Hippocampal formation (tissue), 2 donors: ENCODE measurements around the gene AGBL1.
"Not testable (repeated sequence)": the region's sequence is repeated elsewhere in the genome, so short reads cannot be mapped to it uniquely, and the experiment has no call there.

Experiments used
- DNase-seq, 2 donors: peaks; one replicate each; lab custom pipeline; 2025; lab: John Stamatoyannopoulos, UW

The AGBL1 gene

GRCh38 chr15:86871964-86872363 is 792.3 kb downstream of the AGBL1 start:
- no peak for DNase-seq

GRCh38 chr15:86872782-86873181 is 793.1 kb downstream of the AGBL1 start:
- DNase-seq: no peak

- DNase-seq: no peak
Measured at GRCh38 chr15:86875067-86875466, 795.4 kb downstream of the AGBL1 start.

- no peak for DNase-seq
Measured at GRCh38 chr15:86876387-86876944, 796.8 kb downstream of the AGBL1 start.

GRCh38 chr15:86877171-86877631 is 797.5 kb downstream of the AGBL1 start:
- no peak for DNase-seq

GRCh38 chr15:86878844-86879243 is 799.2 kb downstream of the AGBL1 start:
- not testable (repeated sequence) for DNase-seq

GRCh38 chr15:86879250-86880229 is 799.9 kb downstream of the AGBL1 start:
- peak in 1 of 2 donors; percentile 7 for DNase-seq

- DNase-seq: peak in 1 of 2 donors; percentile 42
Measured at GRCh38 chr15:86885616-86886015, 805.9 kb downstream of the AGBL1 start.

GRCh38 chr15:86892774-86893449 is 813.2 kb downstream of the AGBL1 start:
- DNase-seq: no peak

- DNase-seq: no peak
Measured at GRCh38 chr15:86894269-86894668, 814.6 kb downstream of the AGBL1 start.

- DNase-seq: no peak
Measured at GRCh38 chr15:86903642-86904421, 824.2 kb downstream of the AGBL1 start.

GRCh38 chr15:86905625-86906256 is 826.1 kb downstream of the AGBL1 start:
- DNase-seq: no peak

GRCh38 chr15:86906376-86906775 is 826.7 kb downstream of the AGBL1 start:
- DNase-seq: no peak

- no peak for DNase-seq
Measured at GRCh38 chr15:86911022-86911421, 831.4 kb downstream of the AGBL1 start.

GRCh38 chr15:86912661-86913060 is 833.0 kb downstream of the AGBL1 start:
- DNase-seq: no peak

- peak; percentile 59 to 87 for DNase-seq
Measured at GRCh38 chr15:86915811-86916331, 836.2 kb downstream of the AGBL1 start.

GRCh38 chr15:86916671-86917360 is 837.1 kb downstream of the AGBL1 start:
- DNase-seq: peak; percentile 92 to 94

GRCh38 chr15:86917361-86917671 is 837.6 kb downstream of the AGBL1 start:
- no peak for DNase-seq

GRCh38 chr15:86919581-86919980 is 839.9 kb downstream of the AGBL1 start:
- DNase-seq: no peak

- DNase-seq: no peak
Measured at GRCh38 chr15:86929461-86929860, 849.8 kb downstream of the AGBL1 start.

- no peak for DNase-seq
Measured at GRCh38 chr15:86932456-86932855, 852.8 kb downstream of the AGBL1 start.
